H1 (cell line): ENCODE results near the gene TMEM45B. TPM values are rescaled to one million over a fixed set of nuclear protein-coding genes. Genes with fewer than 3 reads are reported as not detected.
"Not testable (repeated sequence)": the region's sequence is repeated elsewhere in the genome, so short reads cannot be mapped to it uniquely, and the experiment has no call there.

ENCODE experiments used
- CTCF ChIA-PET: fragments of 300-600 bp; sonication (Branson Sonifier 250); formaldehyde crosslinking; loops from one replicate; lab custom pipeline; 2021; ENCODE audit not compliant: partially characterized antibody; lab: Charles Lee
- POLR2A ChIA-PET: fragments of 300-600 bp; sonication (Branson Sonifier 250); formaldehyde crosslinking; loops from one replicate; lab custom pipeline; 2021; ENCODE audit warnings: inconsistent platforms; ENCODE audit not compliant: partially characterized antibody; lab: Charles Lee
- DNase-seq, 2 experiments: peaks; one replicate each; pipeline versions ENCODE4 v3.0.0 to v3.0.0-alpha.2; 2010 to 2022; ENCODE audit warnings: low spot score in 2 of 2, low read depth in 1 of 2, mixed read lengths in 1 of 2
- FAIRE-seq: peaks from 2 replicates; lab custom pipeline; 2011; peaks lifted over from hg19 to GRCh38; lab: Jason Lieb, UNC
- H2AFZ ChIP-seq: 2 replicates; pipeline ENCODE4 v1.8.1; 2012; ENCODE audit warnings: low read length, inconsistent platforms
- H2AK5ac ChIP-seq: 2 replicates; pipeline ENCODE4 v1.6.1; 2013; ENCODE audit warnings: low read depth, low read length
- H2BK120ac ChIP-seq: replicated peaks from 2 replicates; pipeline ENCODE3; 2013; ENCODE audit warnings: low read depth, low read length, inconsistent platforms
- H2BK12ac ChIP-seq: 2 replicates; pipeline ENCODE4 v1.6.1; 2013; ENCODE audit warnings: low read depth, low read length
- H2BK15ac ChIP-seq: 2 replicates; pipeline ENCODE4 v1.6.1; 2013; ENCODE audit warnings: low read length
- H2BK20ac ChIP-seq: 2 replicates; pipeline ENCODE4 v1.6.1; 2013; ENCODE audit warnings: low read length
- H2BK5ac ChIP-seq: 2 replicates; pipeline ENCODE4 v1.6.1; 2013; ENCODE audit warnings: low read depth, low read length
- H3K14ac ChIP-seq: 2 replicates; pipeline ENCODE4 v1.6.1; 2013; ENCODE audit warnings: inconsistent platforms; ENCODE audit not compliant: insufficient read length
- H3K18ac ChIP-seq: 2 replicates; pipeline ENCODE4 v1.6.1; 2013; ENCODE audit warnings: low read length; ENCODE audit errors: extremely low read depth
- H3K23ac ChIP-seq: 2 replicates; pipeline ENCODE4 v1.6.1; 2013; ENCODE audit warnings: inconsistent platforms; ENCODE audit not compliant: insufficient read length
- H3K23me2 ChIP-seq: 2 replicates; pipeline ENCODE4 v1.6.1; 2013; ENCODE audit warnings: low read depth, low read length
- H3K27ac ChIP-seq: 2 replicates; pipeline ENCODE4 v1.6.1; 2011; ENCODE audit warnings: low read depth, low read length, inconsistent platforms
- H3K27me3 ChIP-seq, 4 experiments: replicated peaks in 1 of 4; 1 replicate in 1 of 4; 2 replicates in 3 of 4; pipeline versions ENCODE4 v1.6.1 to v1.8.1; 2011 to 2013; ENCODE audit warnings: low read length in 3 of 4, mild to moderate bottlenecking in 3 of 4, inconsistent platforms in 2 of 4, mixed read lengths in 2 of 4, moderate library complexity in 1 of 4; ENCODE audit not compliant: control insufficient read depth in 3 of 4, insufficient read depth in 3 of 4; ENCODE audit errors: extremely low read depth in 1 of 4
- H3K36me3 ChIP-seq, 4 experiments: 2 replicates each; pipeline versions ENCODE4 v1.6.1 to v1.8.1; 2011 to 2013; ENCODE audit warnings: mild to moderate bottlenecking in 4 of 4, low read length in 3 of 4, moderate library complexity in 2 of 4, control low read depth in 1 of 4, inconsistent platforms in 1 of 4; ENCODE audit not compliant: insufficient read depth in 4 of 4, control insufficient read depth in 2 of 4
- H3K4ac ChIP-seq: replicated peaks from 2 replicates; pipeline ENCODE3; 2013; ENCODE audit warnings: low read length, low read depth, mixed read lengths, inconsistent platforms; ENCODE audit not compliant: insufficient read length
- H3K4me1 ChIP-seq, 4 experiments: replicated peaks in 1 of 4; 1 replicate in 1 of 4; 2 replicates in 3 of 4; pipeline versions ENCODE4 v1.6.1 to v1.8.1; 2011 to 2013; ENCODE audit warnings: low read length in 3 of 4, inconsistent platforms in 2 of 4, mixed read lengths in 1 of 4; ENCODE audit not compliant: insufficient read depth in 4 of 4, control insufficient read depth in 3 of 4
- H3K4me2 ChIP-seq, 2 experiments: 2 replicates each; pipeline versions ENCODE4 v1.6.1 to v1.8.1; 2011 to 2013; ENCODE audit warnings: low read depth in 2 of 2, low read length in 2 of 2, control low read depth in 1 of 2, inconsistent platforms in 1 of 2, mild to moderate bottlenecking in 1 of 2; ENCODE audit not compliant: insufficient read depth in 1 of 2
- H3K4me3 ChIP-seq, 4 experiments: fragments of 200-600, 300-600 bp in 1 of 4; sonication (generic), shearing (Covaris generic), sonication (Bioruptor Twin) in 1 of 4; 2 replicates each; pipeline versions ENCODE4 v1.5.1 to v1.8.1; 2011 to 2016; ENCODE audit warnings: low read length in 4 of 4, low read depth in 3 of 4, control low read depth in 2 of 4, inconsistent platforms in 2 of 4, mild to moderate bottlenecking in 2 of 4, mixed read lengths in 1 of 4, moderate library complexity in 1 of 4; ENCODE audit not compliant: insufficient read depth in 2 of 4; ENCODE audit errors: extremely low read depth in 1 of 4
- H3K56ac ChIP-seq: replicated peaks from 2 replicates; pipeline ENCODE3; 2013; ENCODE audit warnings: low read depth, mild to moderate bottlenecking, mixed read lengths, low read length, inconsistent platforms; ENCODE audit not compliant: insufficient read length
- H3K79me1 ChIP-seq: 2 replicates; pipeline ENCODE4 v1.6.1; 2013; ENCODE audit warnings: low read depth, low read length, control low read depth
- H3K79me2 ChIP-seq, 2 experiments: 2 replicates each; pipeline versions ENCODE4 v1.6.1 to v1.8.1; 2012 to 2013; ENCODE audit warnings: low read length in 2 of 2, mild to moderate bottlenecking in 2 of 2, inconsistent platforms in 1 of 2; ENCODE audit not compliant: insufficient read depth in 2 of 2, control insufficient read depth in 1 of 2
- H3K9ac ChIP-seq, 4 experiments: replicated peaks in 1 of 4; 1 replicate in 1 of 4; 2 replicates in 3 of 4; pipeline versions ENCODE4 v1.6.1 to v1.8.1; 2011 to 2013; ENCODE audit warnings: low read depth in 3 of 4, low read length in 3 of 4, control low read depth in 2 of 4, mild to moderate bottlenecking in 2 of 4, moderate library complexity in 2 of 4, inconsistent platforms in 1 of 4; ENCODE audit errors: extremely low read depth in 1 of 4
- H3K9me3 ChIP-seq, 2 experiments: 2 replicates each; pipeline versions ENCODE4 v1.6.1 to v1.8.1; 2012 to 2013; ENCODE audit warnings: mild to moderate bottlenecking in 2 of 2, moderate library complexity in 2 of 2, control low read depth in 1 of 2, inconsistent platforms in 1 of 2, low read depth in 1 of 2, low read length in 1 of 2, mixed read lengths in 1 of 2; ENCODE audit not compliant: insufficient read depth in 2 of 2
- H4K20me1 ChIP-seq, 2 experiments: replicated peaks in 1 of 2; 2 replicates each; pipeline versions ENCODE3 to v1.8.1; 2011 to 2013; ENCODE audit warnings: inconsistent platforms in 2 of 2, low read length in 2 of 2, mild to moderate bottlenecking in 1 of 2; ENCODE audit not compliant: insufficient read depth in 2 of 2, control insufficient read depth in 1 of 2
- H4K5ac ChIP-seq: 2 replicates; pipeline ENCODE4 v1.6.1; 2013; ENCODE audit warnings: low read length, low read depth, mixed read lengths, inconsistent platforms; ENCODE audit not compliant: insufficient read length
- H4K8ac ChIP-seq: 2 replicates; pipeline ENCODE4 v1.8.0; 2013; ENCODE audit warnings: mild to moderate bottlenecking, moderate library complexity, low read length, inconsistent platforms; ENCODE audit not compliant: insufficient read depth; ENCODE audit errors: extremely low read depth
- H4K91ac ChIP-seq: replicated peaks from 2 replicates; pipeline ENCODE3; 2013; ENCODE audit warnings: low read length, mixed read lengths, inconsistent platforms; ENCODE audit not compliant: insufficient read length
- WGBS, 2 experiments: shearing (Covaris generic) in 1 of 2; methylation state at CpG; one replicate each; pipeline versions ENCODE4 v1.1.6 to v1.1.7; 2013 to 2015; ENCODE audit warnings: low lambda C conversion rate in 2 of 2, mixed read lengths in 2 of 2, inconsistent platforms in 1 of 2, low coverage in 1 of 2, missing lambda C conversion rate in 1 of 2; ENCODE audit not compliant: insufficient replicate concordance in 2 of 2, insufficient coverage in 1 of 2, insufficient read length in 1 of 2; ENCODE audit errors: extremely low coverage in 1 of 2, missing lambda C conversion rate in 1 of 2; 5-methylcytosine and 5-hydroxymethylcytosine counted together
- polyA plus RNA-seq, 7 experiments: library from polyadenylated mRNA; depleted of rRNA in 3 of 7; stranded (reverse) in 5 of 7; unstranded in 2 of 7; fragments of >200 nt in 5 of 7; fragments of 200-250 nt in 2 of 7; gene quantifications; 1 replicate in 5 of 7; 2 replicates in 1 of 7; 4 replicates in 1 of 7; pipeline versions ENCODE4 v1.2.1 to v1.2.3, GENCODE V29; 2011 to 2013; ENCODE audit warnings: missing spikeins in 2 of 7, mixed read lengths in 2 of 7
- total RNA-seq: library from RNA; stranded (reverse); fragmentation: NEBNext Ultra II Directional; extraction: Animal tissue kit (Norgen Biotek cat#: 25700); gene quantifications from 2 replicates; pipeline ENCODE4 v1.2.1, GENCODE V29; 2021

The TMEM45B gene
- total and polyA plus RNA-seq, 2 of the 8 experiments (the other 6 are each of a cell fraction or from before 2014, with no cell fraction given): 0.23 TPM; not detected in 1

- H2AK5ac ChIP-seq, H4K91ac ChIP-seq, H3K79me1 ChIP-seq, H3K9ac ChIP-seq, H3K4ac ChIP-seq, H3K18ac ChIP-seq, H2BK12ac ChIP-seq, H4K20me1 ChIP-seq, H3K4me2 ChIP-seq, H3K4me1 ChIP-seq, H4K5ac ChIP-seq, H3K23me2 ChIP-seq, H3K79me2 ChIP-seq, H3K36me3 ChIP-seq, CTCF ChIA-PET, H3K23ac ChIP-seq, H2BK20ac ChIP-seq, H3K14ac ChIP-seq, H3K4me3 ChIP-seq, H3K9me3 ChIP-seq, H2BK15ac ChIP-seq, H2BK5ac ChIP-seq, H3K27ac ChIP-seq, H3K56ac ChIP-seq, POLR2A ChIA-PET, FAIRE-seq, H3K27me3 ChIP-seq, H2BK120ac ChIP-seq, H2AFZ ChIP-seq, H4K8ac ChIP-seq, DNase-seq: not testable (repeated sequence)
- 100% methylated on average over 1 of the region's 1 CpG; no CpG with 5 or more reads in 1 of the 2 experiments for WGBS, 2 experiments
Measured at GRCh38 chr11:129836423-129836891, 20.8 kb downstream of the TMEM45B start.
